GM21619 (cell line): ENCODE data around the gene PRKCE.
"Not testable (repeated sequence)": the region's sequence is repeated elsewhere in the genome, so short reads cannot be mapped to it uniquely, and the experiment has no call there.

ENCODE experiments used
- ATAC-seq: cut with Tn5 transposase; IDR thresholded peaks from one replicate; pipeline ENCODE4 v1.9.1; 2021; ENCODE audit not compliant: unreplicated experiment

Gene PRKCE

DNA sequence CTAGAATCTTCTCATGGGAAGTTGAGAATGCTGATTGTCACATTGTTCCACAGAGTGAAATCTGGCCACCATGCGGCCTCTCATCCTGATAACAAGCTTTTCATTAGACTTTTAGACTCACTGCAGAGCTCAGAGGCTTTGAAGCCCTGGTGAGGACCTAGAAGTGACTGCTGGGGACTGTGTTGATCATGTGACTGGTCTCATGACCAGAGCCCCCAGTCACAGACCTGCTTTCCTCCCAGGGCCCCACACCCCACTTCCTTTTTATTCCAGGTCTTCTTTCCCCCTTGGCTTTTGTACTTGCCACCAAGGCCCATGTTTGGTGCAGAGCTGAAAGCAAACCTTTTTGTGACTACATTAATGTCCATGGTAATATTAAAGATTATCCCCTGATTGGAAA lies 45.2 kb downstream of the PRKCE start:
- ATAC-seq, result no peak

DNA sequence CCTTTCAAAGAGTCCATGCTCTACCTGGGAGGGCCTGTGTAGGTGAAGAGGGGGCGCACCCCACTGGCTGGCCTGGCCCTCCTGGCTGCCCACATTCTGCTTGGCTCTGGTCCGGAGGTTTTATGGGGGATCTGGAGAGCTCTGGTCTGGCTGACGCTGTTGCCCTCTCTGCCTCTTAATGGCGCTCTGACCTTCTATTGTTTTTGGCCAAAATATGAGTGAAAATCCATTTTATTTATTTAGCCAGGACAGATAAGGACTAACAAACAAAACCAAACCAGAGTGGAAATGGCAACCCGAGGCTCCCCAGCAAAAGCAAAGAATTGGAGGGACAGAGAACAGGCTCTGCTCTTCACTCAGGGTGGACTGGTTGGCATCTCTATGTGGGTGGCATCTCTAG lies 45.7 kb downstream of the PRKCE start:
- ATAC-seq, result no peak

DNA sequence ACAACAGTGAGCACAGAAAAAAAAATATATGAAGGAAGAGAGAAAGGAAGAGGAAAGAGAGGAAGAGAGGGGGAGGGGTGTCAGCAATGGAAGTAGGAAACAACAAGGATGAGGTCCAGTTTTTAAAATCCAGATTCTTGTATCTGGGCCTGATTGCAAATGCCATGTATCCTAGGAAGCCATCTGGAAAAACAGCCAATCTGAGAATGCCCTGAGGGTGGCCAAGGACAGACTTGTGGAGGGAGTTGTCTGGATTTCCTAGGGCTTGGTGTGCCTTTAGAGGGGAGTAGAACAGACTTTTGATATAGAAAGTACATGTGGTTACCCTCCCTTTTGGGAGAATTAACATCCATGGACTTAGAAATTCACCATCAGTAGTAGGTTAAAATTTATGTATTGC lies 47.1 kb downstream of the PRKCE start:
- ATAC-seq, result no peak

DNA sequence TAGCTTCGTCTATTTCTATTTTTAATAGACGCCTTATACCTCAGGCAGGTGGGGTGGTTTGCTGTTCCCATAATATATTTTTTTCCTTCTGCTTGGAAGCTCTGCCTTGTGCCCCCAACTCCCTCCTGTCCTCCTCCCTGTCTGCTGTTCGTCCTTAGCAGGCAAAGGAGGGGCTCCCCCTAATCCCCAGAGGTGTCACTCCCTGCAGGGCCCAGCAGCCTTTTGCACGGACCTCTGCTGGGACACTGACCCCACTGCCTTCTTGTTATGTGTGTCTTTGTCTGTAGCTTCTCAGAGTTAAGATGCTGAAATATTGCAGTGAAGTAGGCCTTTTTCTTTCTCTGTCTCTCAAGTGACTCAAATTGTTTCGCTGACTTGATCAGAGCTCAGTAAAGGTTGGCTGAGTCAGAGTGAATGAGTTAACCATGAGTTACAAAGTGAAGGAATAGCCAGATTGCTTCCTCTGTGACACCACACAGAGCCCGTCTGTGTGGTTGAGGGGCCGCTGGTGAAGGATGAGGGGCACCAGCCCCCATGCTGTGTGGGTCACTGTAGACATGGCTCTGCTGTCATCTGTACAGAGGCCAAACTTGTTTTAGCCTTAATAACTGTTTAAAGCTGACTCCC lies 47.7 kb downstream of the PRKCE start:
- ATAC-seq, result peak; percentile 62

DNA sequence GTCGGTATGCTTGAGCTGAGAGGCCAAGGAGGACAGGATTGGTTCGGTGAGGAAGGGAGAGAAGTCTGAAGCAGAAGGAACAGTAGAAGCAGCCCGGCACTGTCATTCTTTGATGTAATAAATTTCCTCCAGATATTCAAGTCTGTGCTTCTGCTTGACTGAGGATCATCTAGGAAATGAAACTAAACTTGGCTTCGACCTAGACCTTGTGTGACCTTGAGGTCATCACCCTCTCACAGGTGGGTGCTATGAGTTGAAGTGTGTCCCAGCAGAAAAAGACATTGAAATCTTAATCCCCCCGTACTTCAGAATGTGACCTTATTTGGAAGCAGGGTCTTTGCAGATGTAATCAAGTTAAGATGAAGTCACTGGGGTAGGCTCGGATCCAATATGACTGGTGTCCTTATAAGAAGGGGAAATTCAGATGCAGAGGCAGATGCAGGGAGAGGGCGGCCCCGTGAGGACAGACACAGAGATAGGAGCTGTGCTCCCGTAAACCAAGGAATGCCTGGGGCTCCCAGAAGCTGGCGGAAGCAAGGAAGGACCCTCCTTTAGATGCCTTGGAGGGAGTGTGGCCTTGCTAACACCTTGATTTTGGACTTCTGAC lies 49.0 kb downstream of the PRKCE start:
- ATAC-seq, result no peak

DNA sequence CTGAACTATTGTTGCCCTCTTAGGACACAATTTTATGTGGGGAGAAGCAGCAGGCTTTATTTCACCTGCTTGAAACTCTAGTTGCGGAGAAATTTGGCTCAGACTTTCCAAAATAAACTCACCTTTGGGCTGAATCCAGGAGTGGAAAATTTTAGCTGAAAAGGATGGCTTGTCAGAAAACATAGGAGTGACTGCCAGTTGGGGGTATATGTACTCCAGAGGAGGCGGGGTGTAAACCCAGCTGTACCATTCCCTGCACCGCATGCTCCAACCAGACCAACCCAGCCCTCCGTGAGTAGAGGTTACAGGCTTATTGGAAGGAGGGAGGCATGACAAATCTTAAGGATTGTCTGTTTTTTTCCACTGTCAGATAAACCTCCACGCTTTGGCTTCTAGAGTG lies 53.8 kb downstream of the PRKCE start:
- ATAC-seq, result no peak

DNA sequence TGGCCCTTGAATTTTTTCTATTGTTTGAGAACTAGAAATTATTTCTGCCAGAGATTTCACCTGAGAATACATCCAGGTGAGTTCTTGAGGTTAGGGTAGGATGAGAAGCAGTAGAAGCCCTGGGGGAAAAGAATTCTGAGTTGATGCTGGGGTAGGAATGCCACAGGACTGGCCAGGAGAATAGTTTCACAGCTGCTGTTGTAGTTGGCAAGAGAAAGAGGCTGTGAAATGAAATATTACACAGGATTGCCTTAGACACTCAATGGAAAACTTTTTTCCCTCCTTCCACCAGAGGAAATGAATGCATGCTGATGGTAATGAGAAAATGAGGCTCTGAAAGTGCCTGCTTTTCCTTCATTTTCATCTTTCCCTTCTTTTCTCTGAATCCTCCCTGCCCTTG lies 54.6 kb downstream of the PRKCE start:
- ATAC-seq, result no peak

DNA sequence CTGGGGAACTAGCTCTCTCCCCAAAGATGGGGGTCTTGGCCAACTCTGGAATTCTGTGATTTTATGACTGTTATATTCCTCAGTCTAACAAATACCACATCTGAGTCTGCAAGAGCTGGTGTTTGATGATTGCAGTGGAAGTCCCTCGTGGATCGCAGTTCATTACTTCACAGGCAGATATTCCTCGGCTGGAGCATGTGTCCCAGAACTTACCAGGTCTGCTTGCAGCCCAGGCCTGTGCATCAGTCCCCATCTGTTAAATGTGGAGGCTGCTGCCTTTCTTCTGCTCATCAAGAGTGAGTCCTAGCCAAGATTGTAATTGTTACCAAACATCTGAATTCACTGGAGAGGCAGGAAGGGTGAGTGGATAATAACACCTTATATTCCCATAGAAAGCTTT lies 55.5 kb downstream of the PRKCE start:
- ATAC-seq, result no peak

DNA sequence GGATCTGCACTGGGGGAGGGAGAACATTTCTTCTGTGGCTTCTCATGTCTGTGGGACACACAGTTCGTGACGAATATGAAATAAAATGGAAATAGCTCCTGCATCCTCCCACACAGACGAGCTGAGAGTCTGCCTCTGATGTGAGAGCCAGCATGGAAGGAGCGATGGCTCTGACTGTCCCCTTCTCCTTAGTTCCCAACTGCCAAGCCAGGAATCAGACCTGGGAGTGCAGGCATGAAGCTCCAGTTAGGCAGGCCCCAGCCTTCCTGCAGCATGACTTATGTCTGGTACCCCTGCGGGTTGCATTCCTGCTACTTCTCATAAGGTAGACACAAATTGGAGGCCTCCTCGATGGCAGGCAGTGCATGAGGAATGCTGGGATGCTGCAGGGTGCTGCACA lies 56.2 kb downstream of the PRKCE start:
- no peak for ATAC-seq

DNA sequence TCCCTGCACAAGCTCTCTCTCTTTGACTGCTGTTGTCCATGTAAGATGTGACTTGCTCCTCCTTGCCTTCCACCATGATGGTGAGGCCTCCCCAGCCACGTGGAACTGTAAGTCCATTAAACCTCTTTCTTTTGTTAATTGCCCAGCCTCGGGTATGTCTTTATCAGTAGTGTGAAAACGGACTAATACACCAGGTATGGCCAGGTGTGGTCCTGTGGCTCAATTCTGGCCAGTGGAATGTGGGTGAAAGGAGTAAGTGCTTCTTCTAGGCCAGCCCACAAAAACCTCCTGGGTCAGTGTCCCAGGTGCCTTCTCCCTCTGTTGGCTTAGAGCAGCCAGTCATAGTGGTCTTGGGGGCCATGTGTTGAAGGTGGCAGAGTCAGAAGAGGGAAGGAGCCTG lies 57.0 kb downstream of the PRKCE start:
- no peak for ATAC-seq

DNA sequence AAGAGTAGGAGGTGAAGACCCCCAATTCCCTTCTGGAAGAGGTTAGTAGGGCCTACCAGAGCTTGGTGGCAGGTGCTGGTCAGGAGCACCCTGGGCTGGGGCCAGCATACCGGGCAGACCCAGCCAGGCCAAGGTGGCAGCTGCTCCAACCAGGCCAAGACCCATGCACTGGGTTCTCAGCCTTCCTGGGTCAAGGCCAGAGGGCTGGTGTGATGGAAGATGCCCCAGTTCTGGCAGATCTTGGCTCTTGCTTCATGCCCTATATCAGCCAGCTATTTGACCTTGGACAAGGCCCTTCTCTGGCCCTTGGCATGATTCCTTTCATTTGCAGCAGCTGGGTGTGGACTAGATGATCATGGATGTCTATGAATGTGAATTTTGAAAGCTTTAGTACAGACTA lies 57.7 kb downstream of the PRKCE start:
- ATAC-seq, result no peak

DNA sequence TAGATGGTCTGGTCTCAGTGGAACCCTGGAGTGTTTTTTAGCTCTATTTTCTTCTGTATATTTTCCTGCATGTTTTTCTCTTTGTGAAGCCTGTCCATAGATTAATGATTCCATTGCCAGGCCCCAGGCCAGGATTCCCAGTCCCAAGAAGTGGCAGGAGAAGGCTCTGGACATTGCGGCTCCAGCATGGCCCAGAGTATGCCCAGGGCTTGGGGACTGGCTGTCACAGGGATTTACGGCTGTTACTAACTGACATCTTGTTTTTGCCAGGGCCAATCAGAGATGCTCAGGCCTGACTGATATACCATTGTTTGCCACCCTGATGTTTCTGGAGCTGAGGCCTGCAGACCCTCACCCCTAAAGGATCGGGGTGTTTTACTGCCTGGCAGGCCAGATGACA lies 59.0 kb downstream of the PRKCE start:
- ATAC-seq, result no peak

DNA sequence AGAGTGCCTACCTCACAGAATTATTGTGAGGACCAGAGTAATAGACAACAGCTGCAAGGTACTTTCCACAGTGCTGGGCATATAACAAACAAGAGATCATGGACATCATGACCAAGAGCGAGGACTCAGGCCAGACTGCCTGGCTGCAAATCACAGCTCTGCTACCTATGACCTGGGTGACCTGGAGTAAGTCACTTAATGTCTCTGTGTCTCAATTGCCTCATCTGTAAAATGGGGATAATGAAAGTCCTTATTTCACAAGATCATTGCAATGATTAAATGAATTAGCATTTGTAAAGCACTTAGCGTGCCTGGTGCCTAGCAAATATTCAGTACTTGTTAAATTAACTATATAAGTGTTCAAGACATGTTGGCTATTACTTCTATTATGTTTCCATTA lies 59.7 kb downstream of the PRKCE start:
- no peak for ATAC-seq

DNA sequence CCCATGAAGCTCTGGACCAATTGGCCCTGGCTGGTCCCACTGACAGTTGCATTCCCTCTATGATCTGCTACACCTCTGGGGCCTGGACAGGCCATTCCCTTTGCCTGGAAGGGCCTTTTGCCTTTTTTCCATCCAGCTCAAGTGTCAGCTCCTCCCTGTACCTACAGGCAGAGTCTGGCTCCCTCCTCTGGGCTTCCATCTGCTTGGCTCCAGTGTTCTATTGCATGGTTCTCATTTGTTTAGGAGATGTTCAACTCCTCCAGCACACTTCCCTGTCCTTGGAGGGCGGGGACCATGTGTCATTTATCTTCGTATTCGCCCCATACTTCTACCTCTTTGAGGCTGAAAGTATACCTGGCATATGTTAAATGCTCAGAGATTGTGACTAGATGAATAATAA lies 61.1 kb downstream of the PRKCE start:
- ATAC-seq, result no peak

DNA sequence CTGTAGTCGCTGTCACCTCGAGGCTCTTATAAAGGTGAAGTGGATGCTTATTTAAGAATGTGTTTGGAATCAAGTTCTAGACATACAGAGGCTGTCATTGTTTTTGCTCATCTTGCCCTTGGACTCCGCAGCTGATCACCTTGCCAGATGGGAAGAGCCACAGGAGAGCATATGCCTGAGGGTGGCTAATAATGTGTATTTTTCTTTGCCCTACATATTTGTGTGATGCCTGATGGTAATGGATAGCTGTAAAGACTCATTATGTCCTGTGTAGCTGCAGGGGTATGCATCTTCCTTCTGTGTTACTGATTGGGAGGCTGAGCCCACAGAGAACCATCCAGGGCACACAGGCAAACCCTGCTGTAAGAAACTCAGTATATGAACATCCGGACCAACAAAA lies 61.7 kb downstream of the PRKCE start:
- no peak for ATAC-seq

DNA sequence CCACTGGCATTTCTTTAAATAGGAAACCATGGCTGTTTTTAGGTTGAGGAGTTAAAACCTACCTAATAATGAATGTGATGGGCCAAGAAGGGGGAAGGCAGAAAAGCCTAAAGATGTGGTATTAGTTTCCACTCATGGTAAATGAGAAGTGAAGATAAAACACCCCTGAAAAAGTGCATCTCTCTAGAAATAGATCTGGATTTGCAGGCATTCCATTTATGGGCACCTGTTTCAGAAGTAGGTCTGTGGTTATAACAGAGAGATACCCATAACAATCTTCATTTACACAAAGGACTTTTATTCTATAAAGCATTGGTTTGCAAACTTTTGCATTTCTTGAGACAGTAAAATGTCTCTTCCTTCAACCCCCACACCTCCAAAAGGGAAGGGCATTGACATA lies 62.1 kb downstream of the PRKCE start:
- ATAC-seq, result no peak

DNA sequence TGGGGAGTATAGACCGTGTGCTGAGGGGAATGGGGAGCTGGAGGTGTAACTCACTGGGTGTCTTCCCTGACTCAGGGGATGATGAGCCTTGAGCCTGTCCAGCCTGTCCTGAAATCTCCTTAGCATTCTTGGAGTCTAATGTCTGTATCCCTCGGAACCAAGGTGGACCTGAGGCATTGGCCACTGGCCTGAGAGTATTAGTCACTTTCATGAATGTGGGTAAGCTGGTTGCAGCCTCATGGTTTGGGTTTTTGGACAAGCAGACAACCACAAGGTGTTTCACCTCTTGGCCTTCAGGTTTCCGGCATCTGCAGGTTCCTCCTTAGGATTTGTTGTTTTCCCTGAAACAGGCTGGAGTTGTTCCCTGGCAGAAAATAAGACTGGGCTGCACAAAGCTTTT lies 63.2 kb downstream of the PRKCE start:
- ATAC-seq, result no peak

DNA sequence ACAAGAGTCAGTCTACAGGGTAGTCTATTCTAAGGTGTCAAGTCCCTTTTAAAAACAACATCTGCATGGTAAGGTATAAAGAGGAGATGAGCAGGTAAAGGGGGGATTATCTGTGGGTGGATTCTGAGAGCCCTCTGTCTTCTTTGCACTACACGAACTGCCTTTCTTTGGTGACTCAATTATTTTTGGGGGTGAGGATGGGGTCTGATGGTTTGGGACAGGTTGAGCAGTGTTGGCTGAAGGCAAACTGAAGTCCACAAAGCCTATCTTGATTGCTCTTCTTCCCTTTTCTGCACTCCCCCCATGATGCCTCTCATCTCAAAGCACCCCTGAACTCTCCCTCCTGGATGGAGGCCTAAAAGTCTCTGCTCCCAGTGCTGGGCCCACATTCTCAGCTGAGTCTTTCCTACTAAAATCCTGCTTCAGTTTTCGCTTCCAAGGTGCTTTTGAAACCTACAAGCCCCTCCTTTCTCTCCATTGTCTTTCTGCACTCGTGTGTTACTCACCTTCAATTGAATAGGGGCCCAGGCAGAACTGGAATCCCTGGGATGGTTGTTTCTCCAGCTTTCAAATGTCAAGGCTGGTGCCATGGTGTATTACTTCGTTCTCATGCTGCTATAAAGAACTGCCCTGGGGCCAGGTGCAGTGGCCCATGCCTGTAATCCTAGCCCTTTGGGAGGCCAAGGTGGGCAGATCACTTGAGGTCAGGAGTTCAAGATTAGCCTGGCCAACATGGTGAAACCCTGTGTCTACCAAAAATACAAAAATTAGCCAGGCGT lies 64.3 kb downstream of the PRKCE start:
- ATAC-seq, result no peak

DNA sequence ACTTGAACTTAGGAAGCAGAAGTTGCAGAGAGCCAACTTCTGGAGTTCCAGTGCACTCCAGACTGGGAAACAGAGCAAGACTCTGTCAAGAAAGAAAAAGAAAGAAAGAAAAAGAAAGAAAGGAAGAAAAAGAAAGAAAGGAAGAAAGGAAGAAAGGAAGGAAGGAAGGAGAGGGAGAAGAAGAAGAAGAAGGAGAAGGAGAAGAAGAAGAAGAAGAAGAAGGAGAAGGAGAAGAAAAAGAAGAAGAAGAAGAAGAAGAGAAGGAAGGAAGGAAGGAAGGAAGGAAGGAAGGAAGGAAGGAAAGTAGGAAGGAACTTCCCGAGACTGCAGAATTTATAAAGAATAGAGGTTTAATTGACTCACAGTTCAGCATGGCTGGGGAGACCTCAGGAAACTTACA lies 65.0 kb downstream of the PRKCE start:
- ATAC-seq, result not testable (repeated sequence)

DNA sequence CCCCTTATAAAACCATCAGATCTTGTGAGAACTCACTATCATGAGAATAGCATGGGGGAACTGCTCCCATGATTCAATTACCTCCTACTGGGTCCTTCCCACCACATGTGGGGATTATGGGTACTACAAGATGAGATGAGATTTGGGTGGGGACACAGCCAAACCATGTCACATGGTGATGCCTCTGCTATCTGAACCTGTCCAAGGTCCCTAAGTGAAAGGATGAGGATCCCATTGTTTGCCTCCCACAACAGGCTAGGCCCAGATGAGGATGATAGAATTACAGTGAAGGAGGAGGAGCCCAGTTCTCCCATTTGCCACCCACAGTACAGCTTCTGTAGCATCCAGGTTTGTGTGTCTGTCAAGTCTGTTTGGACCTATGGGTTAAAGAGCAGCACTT lies 65.4 kb downstream of the PRKCE start:
- ATAC-seq, result no peak

DNA sequence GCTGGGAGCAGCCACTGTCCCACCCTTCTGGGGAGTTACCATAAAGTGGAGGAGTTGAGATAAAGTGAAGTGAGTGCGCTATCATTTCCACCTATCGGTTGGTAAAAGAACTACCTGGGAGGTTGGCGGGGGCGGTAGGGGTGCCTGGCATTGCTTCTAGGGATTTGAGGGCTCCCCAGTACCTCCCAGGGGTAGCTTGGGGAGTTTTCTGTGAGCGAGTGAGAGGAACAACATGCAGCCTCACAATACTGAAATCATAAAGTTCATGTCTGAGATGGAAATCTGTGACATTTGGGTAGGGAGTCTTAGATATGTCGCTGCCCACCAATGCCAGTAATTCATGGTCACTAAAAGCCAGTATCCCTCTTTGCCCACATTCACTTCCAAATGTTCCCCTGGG lies 68.7 kb downstream of the PRKCE start:
- no peak for ATAC-seq

DNA sequence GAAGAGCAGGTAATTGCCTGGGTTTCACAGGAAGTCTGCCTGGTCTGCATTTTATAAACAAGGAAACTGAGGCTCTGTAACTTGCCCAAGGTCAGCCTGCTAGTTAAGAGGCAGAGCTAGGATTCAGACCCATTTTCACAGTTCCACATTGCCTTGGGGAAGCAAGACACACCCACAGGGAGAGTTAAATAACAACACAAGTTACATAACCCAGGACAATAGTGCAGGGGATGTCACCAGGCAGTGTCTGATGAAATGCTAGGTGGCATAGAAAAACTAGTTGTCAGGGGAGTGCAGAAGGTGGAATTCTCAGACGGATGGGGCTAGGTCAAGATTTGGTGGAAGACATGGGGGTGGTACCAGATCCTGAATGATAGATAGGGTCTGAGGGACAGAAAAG lies 69.7 kb downstream of the PRKCE start:
- no peak for ATAC-seq

DNA sequence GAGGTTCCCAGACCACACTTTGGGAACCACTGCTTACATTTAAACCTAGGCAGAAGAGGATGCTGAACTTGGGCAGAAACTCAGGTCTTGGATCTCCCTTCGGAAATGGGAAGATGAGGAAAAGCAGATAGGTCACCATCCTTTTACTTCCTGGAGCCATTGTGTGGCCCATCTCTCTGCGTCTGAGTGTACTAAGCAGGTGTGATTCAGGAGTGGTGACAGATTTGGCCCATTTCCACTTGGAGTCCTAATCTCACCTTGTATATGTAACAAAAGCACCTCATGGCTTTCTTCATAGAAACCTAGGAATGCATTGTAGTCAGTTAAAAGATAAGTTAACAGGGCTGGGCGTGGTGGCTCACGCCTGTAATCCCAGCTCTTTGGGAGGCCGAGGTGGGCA lies 71.0 kb downstream of the PRKCE start:
- no peak for ATAC-seq
